GM18511 (cell line): ENCODE results near the gene FARS2.

ENCODE experiments used
- ATAC-seq: cut with Tn5 transposase; IDR thresholded peaks from one replicate; pipeline ENCODE4 v1.9.1; 2021; ENCODE audit warnings: mild to moderate bottlenecking, moderate library complexity; ENCODE audit not compliant: unreplicated experiment

FARS2 gene

DNA sequence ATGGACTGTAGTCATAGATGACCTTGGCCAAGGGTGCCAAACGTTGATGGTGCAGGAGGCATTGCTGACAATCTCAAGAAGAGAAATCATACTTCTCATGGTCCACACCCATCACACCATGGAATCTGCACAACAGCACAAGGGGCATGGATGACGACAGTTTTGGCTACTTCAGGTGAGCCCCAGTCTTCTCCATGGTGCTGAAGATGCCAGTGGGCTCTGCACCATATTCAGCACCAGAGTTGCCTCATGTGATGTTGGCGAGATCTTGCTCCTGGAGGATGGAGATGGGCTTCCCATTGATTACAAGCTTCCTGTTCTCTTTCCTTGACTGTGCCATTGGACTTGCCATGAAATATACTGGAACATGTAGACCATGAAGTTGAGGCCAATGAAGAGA, 556.6 kb downstream of the FARS2 start:
- no peak for ATAC-seq

DNA sequence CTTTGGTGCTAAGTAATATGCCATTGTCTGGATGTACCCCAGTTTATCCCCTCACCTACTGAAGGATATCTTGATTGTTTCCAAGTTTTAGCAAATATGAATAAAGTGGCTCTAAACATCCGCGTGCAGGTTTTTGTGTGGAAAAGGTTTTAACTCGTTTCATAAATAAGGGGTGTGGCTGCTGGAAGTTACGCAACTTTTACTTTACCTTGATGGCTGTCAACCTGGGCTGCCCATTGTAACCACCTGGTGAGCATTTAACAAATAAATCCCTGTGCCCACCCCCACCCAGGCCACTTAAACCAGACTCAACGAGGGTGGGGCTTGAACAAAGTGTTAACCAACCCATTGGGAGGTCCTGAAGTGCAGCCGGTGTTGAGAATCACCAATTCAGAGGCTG, 557.6 kb downstream of the FARS2 start:
- no peak for ATAC-seq
